Fibroblast of skin of scalp (primary cell): ENCODE results near the gene SNAPC4.
A peak's percentile ranks its signal among the peaks of the same experiment; 100 is the strongest.

Source experiments
- DNase-seq: peaks from one replicate; pipeline ENCODE4 v3.0.0-alpha.2; 2013

SNAPC4 gene

GRCh38 chr9:136387217-136387616 is 12.8 kb downstream of the SNAPC4 start:
- DNase-seq: no peak

- DNase-seq: no peak
These were observed 14.0 kb downstream of the SNAPC4 start for GRCh38 chr9:136386018-136386417.

GRCh38 chr9:136385015-136385414 is 15.0 kb downstream of the SNAPC4 start:
- no peak for DNase-seq

- no peak for DNase-seq
These were observed 16.5 kb downstream of the SNAPC4 start for GRCh38 chr9:136383436-136383835.

GRCh38 chr9:136381966-136382513 is 17.9 kb downstream of the SNAPC4 start:
- no peak for DNase-seq

- DNase-seq: no peak
These were observed 18.7 kb downstream of the SNAPC4 start for GRCh38 chr9:136381311-136381710.

- no peak for DNase-seq
These were observed 19.6 kb downstream of the SNAPC4 start for GRCh38 chr9:136380381-136380780.

GRCh38 chr9:136379891-136380290 is 20.1 kb downstream of the SNAPC4 start:
- no peak for DNase-seq

- no peak for DNase-seq
These were observed 20.6 kb downstream of the SNAPC4 start for GRCh38 chr9:136379401-136379800.

- DNase-seq: no peak
These were observed 21.0 kb downstream of the SNAPC4 start for GRCh38 chr9:136379003-136379287.

GRCh38 chr9:136378170-136379002 is 21.6 kb downstream of the SNAPC4 start:
- DNase-seq: no peak

GRCh38 chr9:136377341-136378169 is 22.4 kb downstream of the SNAPC4 start:
- no peak for DNase-seq

GRCh38 chr9:136376457-136376856 is 23.5 kb downstream of the SNAPC4 start:
- no peak for DNase-seq

GRCh38 chr9:136375096-136375495 is 24.9 kb downstream of the SNAPC4 start:
- no peak for DNase-seq

GRCh38 chr9:136374183-136374575 is 25.8 kb downstream of the SNAPC4 start:
- DNase-seq: no peak

- DNase-seq: no peak
These were observed 26.4 kb downstream of the SNAPC4 start, which contains the start of gene CARD9 for GRCh38 chr9:136373300-136374182. TSS of gene CARD9 (minus strand) at chr9:136373669. CDS start at chr9:136372078, 1,591 bp downstream.

- DNase-seq: peak; percentile 77
These were observed 27.2 kb downstream of the SNAPC4 start for GRCh38 chr9:136372561-136373299.

- DNase-seq: no peak
These were observed 28.0 kb downstream of the SNAPC4 start for GRCh38 chr9:136372006-136372405.

- no peak for DNase-seq
These were observed 28.5 kb downstream of the SNAPC4 start for GRCh38 chr9:136371533-136371880.

GRCh38 chr9:136370687-136371532 is 29.1 kb downstream of the SNAPC4 start:
- no peak for DNase-seq

- DNase-seq: no peak
These were observed 29.9 kb downstream of the SNAPC4 start for GRCh38 chr9:136370037-136370436.
